Type B pancreatic cell (in vitro differentiated cells): ENCODE data around the gene RAB39A. TPM values are rescaled to one million over a fixed set of nuclear protein-coding genes. Genes with fewer than 3 reads are reported as not detected.
"Not testable (repeated sequence)": the region's sequence is repeated elsewhere in the genome, so short reads cannot be mapped to it uniquely, and the experiment has no call there.

Source experiments
- DNase-seq: peaks from one replicate; pipeline ENCODE4 v3.0.0; 2021; ENCODE audit warnings: mixed read lengths; ENCODE audit not compliant: unreplicated experiment; ENCODE audit errors: extremely low spot score
- H3K27ac Mint-ChIP-seq: 2 replicates; pipeline ENCODE4 v1.8.0; 2021; ENCODE audit warnings: mild to moderate bottlenecking, mixed read lengths
- H3K27me3 Mint-ChIP-seq: 2 replicates; pipeline ENCODE4 v1.8.0; 2021; ENCODE audit warnings: mixed read lengths
- H3K36me3 Mint-ChIP-seq: 2 replicates; pipeline ENCODE4 v1.8.0; 2021; ENCODE audit warnings: mixed read lengths
- H3K4me1 Mint-ChIP-seq: one replicate; pipeline ENCODE4 v1.8.0; 2021; ENCODE audit warnings: mixed read lengths; ENCODE audit not compliant: unreplicated experiment
- H3K4me3 Mint-ChIP-seq: 2 replicates; pipeline ENCODE4 v1.8.0; 2021; ENCODE audit warnings: mild to moderate bottlenecking, mixed read lengths
- H3K9me3 Mint-ChIP-seq: 2 replicates; pipeline ENCODE4 v1.8.0; 2021; ENCODE audit warnings: mixed read lengths
- CTCF ChIP-seq: fragments of 200-600 bp; sonication (generic); conservative IDR thresholded peaks from 2 replicates; pipeline ENCODE4 v1.5.0; 2021; ENCODE audit warnings: antibody characterized with exemption, mild to moderate bottlenecking
- total RNA-seq: library from RNA; stranded (reverse); gene quantifications from 2 replicates; pipeline ENCODE4 v1.2.1, GENCODE V29; 2021; ENCODE audit warnings: low replicate concordance

RAB39A gene
- total RNA-seq, 1 donor from 2014 or later, result 3.4 TPM

- peak overlapping the region; percentile 94 for H3K4me3 Mint-ChIP-seq
- H3K27ac Mint-ChIP-seq, result peak overlapping the region; percentile 72
- no peak for TF ChIP-seq CTCF
- peaks cover 13% of the 10 kb centered on the region for H3K4me1 Mint-ChIP-seq
- no peaks in the 10 kb centered on the region for H3K9me3 Mint-ChIP-seq
- peaks cover 17% of the 10 kb centered on the region for H3K27me3 Mint-ChIP-seq
- H3K36me3 Mint-ChIP-seq, result no peaks in the 10 kb centered on the region
- DNase-seq, result no peak
Observed at GRCh38 chr11:107928767-107929507, 689 bp downstream of the RAB39A start.

GRCh38 chr11:107929611-107930200 lies 1.5 kb downstream of the RAB39A start:
- no peaks in the 10 kb centered on the region for H3K36me3 Mint-ChIP-seq
- no peak overlapping the region for H3K27ac Mint-ChIP-seq
- no peaks in the 10 kb centered on the region for H3K9me3 Mint-ChIP-seq
- no peak for TF ChIP-seq CTCF
- H3K4me3 Mint-ChIP-seq, result peak overlapping the region; percentile 94
- H3K27me3 Mint-ChIP-seq, result peaks cover 13% of the 10 kb centered on the region
- H3K4me1 Mint-ChIP-seq, result peaks cover 13% of the 10 kb centered on the region
- no peak for DNase-seq

GRCh38 chr11:107931206-107931605 lies 3.0 kb downstream of the RAB39A start:
- H3K36me3 Mint-ChIP-seq, result no peaks in the 10 kb centered on the region

GRCh38 chr11:107947904-107948303 lies 19.7 kb downstream of the RAB39A start:
- Mint-ChIP-seq H3K9me3 (no peaks in the 10 kb centered on the region), H3K27ac (no peak overlapping the region), H3K4me3 (no peak overlapping the region)

More at GRCh38 chr11:107931206-107931605, 3.0 kb downstream of the RAB39A start:
- peaks cover 7% of the 10 kb centered on the region for H3K27me3 Mint-ChIP-seq
- TF ChIP-seq CTCF, result no peak
- H3K4me1 Mint-ChIP-seq, result peaks cover 13% of the 10 kb centered on the region
- no peaks in the 10 kb centered on the region for H3K9me3 Mint-ChIP-seq
- DNase-seq, result no peak
- no peak overlapping the region for H3K4me3 Mint-ChIP-seq
- no peak overlapping the region for H3K27ac Mint-ChIP-seq

GRCh38 chr11:107948328-107948727 lies 20.1 kb downstream of the RAB39A start:
- H3K36me3 Mint-ChIP-seq, H3K27ac Mint-ChIP-seq, H3K4me3 Mint-ChIP-seq, H3K4me1 Mint-ChIP-seq, H3K27me3 Mint-ChIP-seq, DNase-seq, H3K9me3 Mint-ChIP-seq: not testable (repeated sequence)

More at GRCh38 chr11:107947904-107948303, 19.7 kb downstream of the RAB39A start:
- no peaks in the 10 kb centered on the region for H3K27me3 Mint-ChIP-seq
- no peak for DNase-seq
- no peak for TF ChIP-seq CTCF
- H3K36me3 Mint-ChIP-seq, result no peaks in the 10 kb centered on the region
- peaks cover 5% of the 10 kb centered on the region for H3K4me1 Mint-ChIP-seq

- Mint-ChIP-seq H3K27ac (no peak overlapping the region), H3K27me3 (no peaks in the 10 kb centered on the region), H3K36me3 (no peaks in the 10 kb centered on the region), H3K4me3 (no peak overlapping the region), H3K9me3 (peaks cover 6% of the 10 kb centered on the region), H3K4me1 (peaks cover 5% of the 10 kb centered on the region)
- DNase-seq, result no peak
- TF ChIP-seq CTCF, result no peak
Observed at GRCh38 chr11:107951155-107951554, 22.9 kb downstream of the RAB39A start.
